Suppressor macrophage treated with lipopolysaccharide for 1 hour (primary cell): ENCODE data around the gene CRPPA.
"Not testable (repeated sequence)": the region's sequence is repeated elsewhere in the genome, so short reads cannot be mapped to it uniquely, and the experiment has no call there.

Source experiments
- DNase-seq, 3 donors: peaks; one replicate each; pipeline ENCODE4 v3.0.0-alpha.2; 2020 to 2022

Gene CRPPA

DNA sequence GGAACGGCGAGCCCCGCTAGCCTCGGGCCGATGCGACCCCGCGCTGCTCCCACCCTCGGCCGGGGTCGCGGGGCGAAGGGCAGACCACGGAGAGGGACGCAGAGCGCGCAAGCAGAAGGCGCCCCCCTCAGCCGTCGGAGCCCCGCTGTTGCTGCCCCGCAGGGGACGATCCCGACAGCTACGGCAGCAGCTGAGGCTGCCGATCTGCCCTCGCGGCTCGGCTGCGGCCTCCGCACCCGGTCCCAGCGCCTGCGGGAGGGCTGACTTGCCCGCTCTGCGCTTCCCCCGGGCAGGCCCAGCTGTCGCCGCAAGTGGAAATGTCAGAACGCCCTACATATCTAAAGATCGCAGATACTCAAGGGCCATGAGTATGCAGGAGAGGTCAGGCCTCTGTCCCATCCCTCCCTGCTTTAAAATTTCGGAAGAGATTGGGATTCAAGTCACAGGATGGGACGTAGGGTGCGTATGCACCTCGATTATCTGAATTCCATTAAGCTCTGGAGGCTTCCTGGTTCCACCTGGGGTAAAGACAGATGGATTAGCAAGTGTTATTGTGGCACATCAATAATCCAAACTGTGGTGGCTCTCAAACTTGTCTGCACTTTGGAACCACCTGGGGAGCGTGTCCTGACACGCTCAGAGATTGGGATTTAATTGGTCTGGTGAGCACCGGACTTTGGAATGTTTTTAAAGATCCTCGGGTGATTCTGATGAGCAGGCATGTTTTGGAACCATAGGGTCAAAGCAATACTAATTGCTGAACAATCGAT, at the start of gene CRPPA:
Gene CRPPA (minus strand): TSS at position 206 of the 770 bp plus-strand sequence. CDS start 216 bp downstream, outside the sequence.
- peak; percentile 14 to 47 (median 28) for DNase-seq

DNA sequence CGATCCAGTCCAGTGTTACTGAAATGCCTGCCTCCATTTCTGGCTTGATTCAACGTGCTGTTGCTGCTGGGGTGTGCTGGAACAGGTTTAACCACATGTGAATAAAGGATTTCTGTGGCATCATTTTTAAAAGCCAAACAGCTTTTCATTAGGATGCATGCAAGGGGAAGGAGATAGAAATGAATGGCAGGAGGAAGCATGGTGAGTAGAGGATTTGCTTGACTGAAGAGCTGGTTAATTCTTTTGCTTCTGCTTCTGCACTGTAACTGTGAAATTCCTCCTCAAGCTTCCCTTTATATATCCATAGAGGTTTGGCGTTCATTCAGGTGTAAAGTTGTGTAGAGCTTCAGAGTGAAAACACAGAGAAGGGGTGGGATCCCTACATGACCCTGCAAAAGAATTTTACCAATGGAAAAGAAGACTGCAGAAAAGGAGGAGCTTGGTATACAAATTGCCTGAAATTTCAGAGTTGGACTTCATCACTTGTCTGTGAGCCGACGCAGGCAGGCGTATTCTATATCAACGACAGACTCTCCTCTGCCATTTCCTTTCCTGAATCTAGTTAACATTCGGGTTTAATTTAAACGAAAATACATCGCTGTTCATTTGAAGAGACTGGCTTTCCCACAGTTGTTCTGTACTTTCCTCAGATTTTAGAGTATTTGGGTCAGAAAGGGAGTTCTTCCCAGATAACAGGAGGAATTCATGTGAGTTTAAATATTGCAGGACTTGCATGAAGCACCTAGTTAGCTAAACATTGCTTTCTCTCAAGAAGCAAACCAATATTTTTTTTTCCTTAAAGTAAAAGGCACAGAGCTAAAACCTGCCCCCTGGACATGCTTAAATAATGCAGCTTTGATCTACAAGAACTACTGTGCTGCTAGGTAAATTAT, 44.4 kb upstream of the CRPPA start, which contains the start of gene SOSTDC1:
Gene SOSTDC1 (minus strand): TSS at position 270 of the 893 bp plus-strand sequence. CDS start 70 bp downstream, at position 200.
- DNase-seq = no peak

DNA sequence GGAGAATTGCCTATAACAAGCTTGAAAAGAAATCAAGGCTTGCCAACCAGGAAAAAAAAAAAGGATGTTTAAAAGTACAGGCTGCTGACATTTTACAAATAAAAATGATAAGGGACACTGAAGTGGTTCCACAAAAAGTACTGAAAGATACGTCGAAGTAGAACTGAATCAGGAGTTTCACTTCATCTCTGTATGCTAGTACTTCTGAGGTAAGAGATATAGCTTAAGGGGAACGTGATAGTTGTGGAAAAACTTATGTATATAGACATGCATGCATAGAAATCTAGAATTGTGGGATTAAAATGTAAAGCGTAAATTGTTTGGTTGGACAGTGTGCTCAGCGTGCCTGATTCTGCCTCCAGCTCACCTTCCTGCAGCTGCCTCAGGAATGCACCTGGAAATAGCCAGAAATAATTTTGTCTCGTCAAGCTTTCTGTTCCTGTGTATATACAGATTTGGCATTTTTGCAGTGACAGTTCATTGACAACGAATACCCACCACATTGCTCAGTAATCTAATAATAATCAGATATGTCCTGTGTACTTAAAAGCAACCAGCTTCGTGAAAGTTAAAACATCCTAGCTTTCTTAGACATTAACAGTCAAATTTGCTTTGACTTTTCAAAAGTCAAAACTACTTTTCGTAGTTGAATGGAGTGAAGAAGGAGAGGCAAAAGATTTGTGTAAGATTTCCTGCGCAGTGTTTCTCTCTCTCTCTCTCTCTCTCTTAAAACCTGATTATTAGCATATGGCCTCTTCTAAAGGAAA, 42.8 kb upstream of the CRPPA start:
- DNase-seq = no peak

DNA sequence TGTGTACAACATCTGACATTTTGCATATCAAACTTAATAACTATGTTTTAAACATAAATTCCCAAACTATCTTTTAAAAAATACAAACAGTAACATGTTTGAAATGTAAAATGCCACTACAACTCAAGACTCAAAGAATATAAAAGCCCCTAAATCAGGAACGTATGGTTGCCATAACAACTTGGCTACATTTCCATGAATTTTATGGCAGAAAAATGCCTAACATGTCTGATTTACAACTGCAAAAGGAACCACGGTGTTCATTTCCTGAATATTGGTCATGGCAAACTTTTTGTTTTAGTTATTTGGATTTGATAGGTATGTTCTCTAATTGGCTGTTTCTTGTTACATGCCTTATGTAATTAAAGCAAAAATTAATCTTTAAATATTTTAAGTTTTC, 42.2 kb upstream of the CRPPA start:
- DNase-seq = no peak

DNA sequence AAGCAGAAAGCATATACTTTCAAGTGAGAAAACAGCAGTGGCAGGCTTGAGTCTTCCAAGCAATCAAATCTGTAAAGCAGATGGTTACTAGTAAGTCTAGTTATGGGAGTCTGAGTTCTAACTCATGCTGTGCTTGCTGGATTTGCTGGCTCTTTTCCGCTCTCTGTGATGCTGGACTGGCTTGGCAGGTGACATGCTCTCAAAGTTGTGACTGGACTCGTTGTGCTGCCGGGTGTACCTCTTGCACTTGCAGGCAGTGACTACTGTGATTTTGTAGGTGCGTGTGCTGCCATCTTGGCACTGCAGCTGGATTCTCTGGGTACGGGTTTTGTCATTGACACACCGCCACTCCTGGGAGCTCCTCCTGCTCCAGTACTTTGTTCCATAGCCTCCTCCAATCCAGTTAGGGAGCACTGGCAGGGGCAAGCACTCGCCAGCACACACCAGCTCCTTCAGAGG, 41.1 kb upstream of the CRPPA start:
- no peak for DNase-seq

DNA sequence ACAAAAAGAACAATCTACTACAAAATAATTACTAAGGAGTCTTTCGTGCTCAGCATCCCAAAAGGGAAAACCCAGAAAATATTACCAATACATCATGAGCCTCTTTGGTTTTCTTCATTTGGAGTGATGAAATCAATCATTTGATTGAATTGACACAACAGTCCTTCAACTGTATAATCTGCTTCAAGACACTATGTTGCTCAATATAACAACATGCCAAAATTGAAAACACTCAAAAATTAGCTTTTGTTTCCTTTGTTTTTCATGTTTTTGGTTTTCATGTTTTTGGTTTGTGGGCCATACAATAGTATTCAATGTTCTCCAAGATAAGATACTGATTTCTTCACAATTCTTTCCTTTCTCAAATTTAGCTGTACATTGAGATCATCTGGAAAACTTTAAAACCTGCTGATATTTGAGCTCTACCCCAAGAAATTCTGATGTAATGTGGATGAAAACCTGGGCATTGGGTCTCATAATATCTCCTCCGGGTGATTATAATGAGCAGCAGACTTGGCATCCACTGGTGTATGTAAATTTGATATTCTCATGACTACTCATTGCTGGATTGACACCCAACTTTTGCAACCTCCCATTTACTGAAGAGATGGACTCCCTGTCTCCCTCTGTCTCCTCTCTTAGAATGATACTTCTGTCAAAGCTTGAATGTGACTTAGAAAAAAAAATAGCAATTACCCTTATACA, 39.6 kb upstream of the CRPPA start:
- no peak for DNase-seq

DNA sequence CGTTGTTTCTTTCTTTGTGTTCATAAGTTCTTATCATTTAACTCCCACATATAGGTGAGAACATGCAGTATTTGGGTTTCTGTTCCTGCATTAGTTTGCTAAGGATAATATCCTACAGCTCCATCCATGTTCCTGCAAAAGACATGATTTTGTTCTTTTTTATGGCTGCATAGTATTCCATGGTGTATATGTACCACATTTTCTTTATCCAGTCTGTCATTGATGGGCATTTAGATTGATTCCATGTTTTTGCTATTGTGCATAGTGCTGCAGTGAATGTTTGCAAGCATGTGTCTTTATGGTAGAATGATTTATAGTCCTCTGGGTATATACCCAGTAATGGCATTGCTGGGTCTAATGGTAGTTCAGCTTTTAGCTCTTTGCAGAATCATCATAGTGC, 35.0 kb upstream of the CRPPA start:
- not testable (repeated sequence) for DNase-seq

DNA sequence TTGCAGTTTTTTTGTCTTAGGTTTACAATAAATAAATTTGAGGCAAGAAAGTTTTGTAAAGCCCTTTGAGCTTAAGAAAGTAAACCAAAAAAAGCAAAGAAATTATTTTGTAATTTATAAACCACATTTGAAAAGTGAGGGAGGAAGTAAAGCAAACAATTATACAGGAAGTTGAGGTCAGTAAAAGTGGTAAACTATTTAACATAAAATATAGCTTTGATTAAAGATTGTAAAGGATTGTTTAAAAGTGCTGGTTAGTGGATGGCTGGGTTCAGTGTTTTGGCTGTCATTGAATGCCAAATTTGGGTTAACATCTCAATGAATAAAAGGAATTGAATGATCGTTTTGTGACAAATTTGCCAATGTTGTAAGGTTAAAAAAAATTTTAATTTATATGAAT, 34.3 kb upstream of the CRPPA start:
- DNase-seq = peak in 1 of 3 donors; percentile 7

DNA sequence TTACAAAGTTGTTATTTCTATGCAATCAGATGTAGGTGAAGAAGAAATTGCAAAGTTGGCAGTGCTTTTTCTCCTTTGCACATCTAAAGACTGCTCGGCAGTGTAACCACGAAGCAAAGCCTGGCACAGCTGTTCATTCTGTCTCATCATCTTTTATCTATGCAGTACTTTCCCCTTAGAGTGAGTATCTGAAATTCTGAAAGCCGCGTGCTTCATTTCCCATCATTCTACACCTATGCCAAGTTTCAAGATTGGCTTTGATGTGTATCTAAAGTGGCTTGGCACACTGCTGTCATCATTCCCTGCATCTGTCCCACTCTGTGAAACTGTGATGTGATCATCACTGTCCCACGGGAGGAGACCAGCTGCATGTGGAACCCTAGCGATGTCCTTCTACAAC, 29.0 kb upstream of the CRPPA start:
- no peak for DNase-seq

DNA sequence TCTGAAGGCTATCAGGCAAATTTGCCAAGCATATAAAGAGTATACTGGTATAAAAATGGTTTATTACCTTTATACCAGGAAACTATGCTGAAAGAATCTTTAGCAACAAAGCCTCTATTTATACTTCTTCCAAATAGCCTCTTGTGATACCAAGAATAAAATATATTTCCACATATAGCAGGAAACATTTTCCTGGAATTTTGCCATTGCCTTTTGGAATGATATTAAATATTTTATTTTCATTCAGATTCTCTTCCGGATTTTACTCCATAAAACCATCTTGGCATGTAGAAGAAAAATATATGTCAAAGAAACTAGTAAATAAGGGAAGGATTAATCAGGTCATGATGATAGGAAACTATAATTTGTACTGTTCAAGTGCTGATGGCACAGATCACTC, 26.5 kb upstream of the CRPPA start:
- DNase-seq = no peak

DNA sequence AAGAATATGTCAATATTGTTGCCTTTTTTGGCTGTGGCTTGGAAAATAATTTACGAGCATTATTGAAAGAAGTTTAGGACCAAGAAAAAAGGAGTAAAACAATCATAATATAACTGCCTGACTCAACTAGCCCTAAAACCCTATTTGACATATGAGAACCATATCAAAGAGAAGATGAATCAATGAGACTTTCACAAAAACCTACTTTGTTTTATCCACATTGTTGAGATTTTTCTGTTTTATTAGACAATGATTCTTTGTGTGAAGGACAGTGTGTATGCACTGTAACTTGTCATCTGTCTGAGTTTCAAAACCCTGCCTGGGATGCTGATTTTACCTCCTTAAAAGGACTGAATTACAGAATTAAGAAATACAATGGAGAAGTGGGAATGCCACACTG, 25.2 kb upstream of the CRPPA start:
- no peak for DNase-seq

DNA sequence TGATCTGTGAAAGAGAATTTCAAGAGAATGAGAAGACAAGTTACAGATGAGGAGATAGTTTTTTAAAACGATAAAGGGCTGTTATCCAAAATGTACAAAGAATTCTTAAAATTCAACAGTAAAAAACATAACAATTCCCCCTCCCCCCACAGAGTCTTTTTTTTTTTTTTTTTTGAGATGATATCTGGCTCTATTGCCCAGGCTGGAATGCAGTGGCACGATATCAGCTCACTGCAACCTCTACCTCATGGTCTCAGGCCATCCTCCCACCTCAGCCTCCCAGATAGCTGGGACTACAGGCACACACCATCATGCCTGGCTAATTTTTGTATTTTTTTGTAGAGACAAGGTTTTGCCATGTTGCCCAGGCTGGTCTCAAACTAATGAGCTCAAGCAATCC, 22.5 kb upstream of the CRPPA start:
- not testable (repeated sequence) for DNase-seq

DNA sequence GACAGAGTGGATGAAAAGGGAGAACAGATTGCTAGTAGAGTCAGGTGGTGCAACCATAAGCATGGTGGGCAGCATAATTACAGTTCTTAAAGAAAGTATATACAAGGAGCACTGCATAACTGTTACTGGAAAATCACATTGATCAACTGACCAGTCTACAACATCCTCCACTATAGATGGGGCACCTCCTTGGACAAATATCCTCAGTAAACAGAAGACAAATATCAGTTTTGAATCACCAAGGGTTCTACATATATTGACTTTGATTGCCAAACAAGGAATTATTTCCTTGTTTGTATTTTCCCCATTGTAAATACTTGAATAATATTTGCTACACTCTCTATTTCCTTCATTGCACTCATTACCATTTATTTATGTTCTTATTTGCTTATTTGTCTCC, 17.6 kb upstream of the CRPPA start:
- DNase-seq = no peak

DNA sequence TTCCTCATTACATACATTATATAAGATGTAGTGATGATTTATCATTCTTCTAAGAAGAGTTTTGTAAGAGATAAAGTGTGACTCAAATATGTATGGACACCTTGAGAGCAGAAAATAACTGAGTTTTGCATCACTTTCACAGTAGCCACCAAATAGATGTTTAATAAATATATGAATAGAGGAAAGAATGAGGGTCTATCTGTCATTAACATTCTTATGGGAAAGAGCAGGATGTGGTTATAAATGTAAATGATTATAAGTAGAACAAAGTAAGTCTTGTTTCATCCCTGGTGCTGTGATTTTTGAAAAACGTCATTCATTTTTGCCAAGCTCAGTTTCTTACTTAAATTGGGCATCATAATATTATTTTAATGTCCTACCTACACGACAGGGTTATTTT, 15.0 kb upstream of the CRPPA start:
- no peak for DNase-seq

DNA sequence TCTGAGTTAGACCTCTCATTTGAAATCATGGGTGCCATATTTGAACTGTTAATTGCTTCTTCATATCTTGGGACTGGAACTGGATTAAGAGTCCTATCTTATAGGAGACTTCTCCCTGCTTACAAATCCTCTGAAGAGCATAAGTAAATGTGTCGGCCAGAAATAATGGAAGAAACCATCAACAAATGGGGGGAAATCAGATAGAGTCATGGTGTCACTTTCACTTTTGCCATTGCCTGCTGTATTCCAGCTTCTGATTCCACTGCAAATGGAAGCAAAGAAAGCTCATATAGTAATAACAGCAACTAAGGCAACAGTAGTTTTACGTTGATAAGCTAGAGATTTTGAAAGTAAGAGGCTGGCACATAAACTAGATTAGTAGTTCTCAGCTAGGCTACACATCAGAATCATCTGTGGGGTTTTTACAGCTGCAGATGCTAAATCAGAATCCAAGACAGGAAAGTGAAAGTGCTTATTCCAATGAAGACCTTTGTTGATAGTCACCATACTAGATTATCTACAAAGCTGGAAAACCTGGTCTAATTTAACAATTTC, 12.3 kb upstream of the CRPPA start:
- DNase-seq = no peak

DNA sequence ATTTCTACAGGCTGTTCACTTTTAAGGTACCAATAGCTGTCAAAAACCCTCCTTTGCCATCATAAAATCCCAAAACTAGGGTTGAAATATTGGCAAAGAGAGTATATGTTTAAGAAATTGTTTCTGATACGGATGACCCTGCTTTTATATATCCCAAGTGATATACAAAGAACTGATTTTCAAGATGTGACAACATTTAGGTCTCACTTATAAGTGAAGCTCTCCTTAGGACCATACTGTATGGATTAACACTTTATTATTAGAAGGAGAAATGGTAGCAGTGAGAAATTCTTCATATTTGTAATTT, 11.0 kb upstream of the CRPPA start:
- no peak for DNase-seq

DNA sequence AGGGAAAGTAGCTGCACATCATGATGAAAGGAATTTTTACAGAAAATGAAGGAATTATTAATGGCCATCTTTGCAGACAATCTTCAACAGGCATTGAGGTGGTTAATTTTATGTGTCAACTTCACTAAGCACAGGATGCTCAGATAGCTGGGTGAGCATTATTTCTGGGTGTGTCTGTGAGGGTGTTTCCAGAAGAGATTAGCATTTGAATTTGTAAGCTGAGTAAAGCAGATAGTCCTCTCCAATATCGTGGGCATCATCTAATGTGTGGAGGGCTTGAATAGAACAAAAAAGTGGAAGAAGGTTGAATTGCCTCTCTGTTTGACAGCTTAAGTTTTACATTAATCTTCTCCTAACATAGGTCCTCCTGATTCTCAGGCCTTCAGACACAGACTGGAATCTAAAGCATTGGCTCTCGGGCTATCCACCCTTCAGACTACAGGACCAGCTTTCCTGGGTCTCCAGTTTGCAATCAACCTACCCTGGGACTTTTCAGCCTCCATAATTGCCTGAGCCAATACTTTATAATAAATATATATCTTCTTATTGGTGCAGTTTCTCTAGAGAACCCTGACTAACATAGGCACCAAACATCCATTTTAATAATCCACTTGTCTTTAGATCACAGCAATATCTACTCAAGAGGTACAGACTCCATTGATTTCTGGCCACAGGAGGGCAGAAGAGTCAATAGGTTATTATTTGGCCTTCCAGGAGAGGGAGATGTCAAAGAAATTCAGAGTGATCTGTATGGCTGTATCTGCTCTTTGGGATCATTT, 10.5 kb upstream of the CRPPA start:
- peak in 2 of 3 donors; percentile 25 to 39 for DNase-seq

DNA sequence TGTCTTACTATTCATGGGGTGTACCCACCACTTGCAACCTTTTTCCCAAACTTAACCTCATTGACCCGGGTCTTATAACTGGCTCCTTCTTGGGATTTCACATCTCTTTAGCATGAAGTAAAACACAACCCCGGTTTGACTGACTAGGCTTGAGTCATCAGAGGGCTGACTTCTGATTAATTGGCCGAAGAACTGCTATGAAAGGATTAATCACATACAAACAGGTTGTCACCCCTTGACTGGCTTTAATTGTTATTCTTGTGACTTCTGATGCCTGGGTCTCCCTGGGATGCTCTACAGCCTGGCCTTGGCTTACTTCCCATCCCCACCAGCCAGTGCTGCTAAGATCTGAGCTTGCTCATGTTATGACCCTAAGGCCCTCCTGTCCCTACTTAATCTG, 8.8 kb upstream of the CRPPA start:
- no peak for DNase-seq

DNA sequence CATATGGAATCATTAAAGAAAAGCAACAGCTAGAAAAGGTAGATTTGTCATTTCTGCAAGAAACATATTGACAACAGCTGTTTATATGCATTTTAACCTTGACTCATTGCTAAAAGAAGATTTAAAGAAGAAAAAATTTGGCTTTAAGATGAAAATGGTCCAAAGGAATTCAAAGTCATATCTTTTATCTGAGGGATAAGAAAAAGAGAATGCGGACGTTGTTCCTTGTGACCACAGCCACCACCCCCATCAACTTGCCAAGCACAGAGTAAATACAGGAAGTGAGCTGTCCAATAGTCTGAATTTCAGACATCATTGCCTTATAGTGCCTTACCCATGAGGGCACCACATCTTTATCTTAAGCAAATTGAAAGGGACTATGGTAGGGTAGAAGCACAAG, 7.3 kb upstream of the CRPPA start:
- DNase-seq = peak; percentile 22 to 50 (median 42)

DNA sequence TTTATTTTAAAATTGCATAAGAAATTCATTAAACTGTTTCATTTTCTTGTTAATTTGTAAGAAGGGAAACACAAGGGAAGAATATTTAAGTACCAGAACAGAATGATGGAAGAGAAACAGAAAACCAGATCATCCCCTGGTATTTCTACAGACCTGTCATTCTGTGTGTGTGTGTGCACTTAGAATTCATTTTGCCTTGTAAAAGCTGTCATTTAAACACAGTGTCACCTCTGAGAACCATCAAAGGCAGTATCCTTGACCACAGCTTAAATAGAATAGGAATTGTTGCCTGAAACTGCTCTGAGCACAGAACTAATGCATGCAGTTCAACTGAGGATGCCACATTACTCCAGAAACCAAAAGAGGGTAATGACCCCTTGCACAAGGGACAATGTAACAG, 6.8 kb upstream of the CRPPA start:
- no peak for DNase-seq

DNA sequence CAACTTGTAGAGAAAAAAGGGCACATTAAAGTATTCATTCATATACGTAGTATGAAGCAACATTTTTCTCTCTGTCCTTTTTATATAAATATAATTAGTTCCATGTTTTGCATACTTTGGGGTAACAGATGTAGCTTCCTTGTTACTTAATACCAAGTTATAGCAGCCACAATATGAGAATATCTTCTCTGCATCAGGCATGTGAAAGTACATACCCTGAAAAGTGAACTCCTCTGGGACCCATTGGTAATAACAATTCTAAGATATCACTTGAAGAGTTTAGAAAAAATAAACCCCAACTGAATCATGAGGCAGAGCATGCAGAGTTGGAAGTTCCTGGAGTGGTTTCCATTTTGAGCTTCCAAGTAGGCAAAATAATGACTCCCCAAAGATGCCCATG, 2.4 kb upstream of the CRPPA start:
- DNase-seq = no peak
